Peyer's patch (tissue), 4 donors: ENCODE measurements around the gene TTF1.

ENCODE experiments used
- CTCF ChIP-seq, 6 experiments: fragments of 450-650 bp in 4 of 6; fragments of 200-600 bp in 2 of 6; sonication (generic) in 1 of 6; IDR thresholded peaks; one replicate each; pipeline ENCODE4 v1.5.1; 2017 to 2019; ENCODE audit warnings: antibody characterized with exemption in 6 of 6, mild to moderate bottlenecking in 3 of 6, moderate library complexity in 1 of 6
- POLR2A ChIP-seq, 2 donors: fragments of 450-650 bp; IDR thresholded peaks; one replicate each; pipeline ENCODE4 v1.5.1; 2017; ENCODE audit warnings: antibody characterized with exemption in 2 of 2, mild to moderate bottlenecking in 2 of 2, moderate library complexity in 2 of 2

GRCh38 chr9:132407196-132407595 is 556 bp upstream of the TTF1 start:
- TF ChIP-seq POLR2A (IDR thresholded peaks at IDR 0.05), result no peak
- no peak for TF ChIP-seq CTCF (IDR thresholded peaks at IDR 0.05)
